OCI-LY7 (cell line): Measurements from ENCODE around the gene ELN.

Source experiments
- EZH2phosphoT487 ChIP-seq: fragments of 200-600 bp; sonication (generic); IDR thresholded peaks from 2 replicates; pipeline ENCODE4 v1.6.1; 2018; ENCODE audit warnings: low read depth, borderline replicate concordance, mild to moderate bottlenecking, mixed run types, antibody characterized with exemption, low read length, moderate library complexity, mixed read lengths
- TF ChIP-seq, protein P1 (sequence below): fragments of 200-600 bp; sonication (generic); conservative IDR thresholded peaks from 2 replicates; pipeline ENCODE4 v1.5.1; 2014; ENCODE audit warnings: mild to moderate bottlenecking, antibody characterized with exemption, low read length, moderate library complexity, mixed read lengths

DNA sequence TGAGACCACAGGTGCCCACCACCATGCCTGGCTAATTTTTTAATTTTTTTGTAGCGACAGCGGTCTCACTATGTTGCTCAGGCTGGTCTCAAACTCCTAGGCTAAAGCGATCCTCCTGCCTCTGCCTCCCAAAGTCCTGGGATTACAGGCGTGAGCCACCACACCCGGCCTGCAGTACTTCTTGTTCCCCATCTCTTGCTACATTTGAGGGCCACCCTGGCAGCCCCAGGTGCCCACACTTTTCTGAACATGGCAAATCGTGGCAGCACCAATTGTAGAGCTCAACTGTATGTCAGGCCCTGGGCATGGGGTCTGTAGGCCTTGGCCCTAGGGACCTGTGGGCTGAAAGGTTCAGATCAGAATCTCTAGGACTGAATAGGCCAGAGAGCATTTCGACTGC lies 30.5 kb downstream of the ELN start:
- TF ChIP-seq, protein P1, sequence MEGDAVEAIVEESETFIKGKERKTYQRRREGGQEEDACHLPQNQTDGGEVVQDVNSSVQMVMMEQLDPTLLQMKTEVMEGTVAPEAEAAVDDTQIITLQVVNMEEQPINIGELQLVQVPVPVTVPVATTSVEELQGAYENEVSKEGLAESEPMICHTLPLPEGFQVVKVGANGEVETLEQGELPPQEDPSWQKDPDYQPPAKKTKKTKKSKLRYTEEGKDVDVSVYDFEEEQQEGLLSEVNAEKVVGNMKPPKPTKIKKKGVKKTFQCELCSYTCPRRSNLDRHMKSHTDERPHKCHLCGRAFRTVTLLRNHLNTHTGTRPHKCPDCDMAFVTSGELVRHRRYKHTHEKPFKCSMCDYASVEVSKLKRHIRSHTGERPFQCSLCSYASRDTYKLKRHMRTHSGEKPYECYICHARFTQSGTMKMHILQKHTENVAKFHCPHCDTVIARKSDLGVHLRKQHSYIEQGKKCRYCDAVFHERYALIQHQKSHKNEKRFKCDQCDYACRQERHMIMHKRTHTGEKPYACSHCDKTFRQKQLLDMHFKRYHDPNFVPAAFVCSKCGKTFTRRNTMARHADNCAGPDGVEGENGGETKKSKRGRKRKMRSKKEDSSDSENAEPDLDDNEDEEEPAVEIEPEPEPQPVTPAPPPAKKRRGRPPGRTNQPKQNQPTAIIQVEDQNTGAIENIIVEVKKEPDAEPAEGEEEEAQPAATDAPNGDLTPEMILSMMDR: no peak
- TF ChIP-seq EZH2phosphoT487: no peak
